Measurements from ENCODE around the gene NKX1-1.

The NKX1-1 gene

GRCh38 chr4:1393866-1394265 lies 12.4 kb downstream of the NKX1-1 start:
- TF ChIP-seq GATA2 (IDR thresholded peaks at IDR 0.05; ENCODE audit: low read depth, low read length) (no peak), GATA3 (IDR thresholded peaks at IDR 0.05; ENCODE audit: low read depth, low read length) (no peak)

GRCh38 chr4:1385373-1386340 lies 20.6 kb downstream of the NKX1-1 start:
- TF ChIP-seq GATA2 (IDR thresholded peaks at IDR 0.05; ENCODE audit: low read depth, low read length) (no peak), GATA3 (IDR thresholded peaks at IDR 0.05; ENCODE audit: low read depth, low read length) (no peak)

GRCh38 chr4:1384675-1385372 lies 21.4 kb downstream of the NKX1-1 start:
- TF ChIP-seq GATA3 (IDR thresholded peaks at IDR 0.05; ENCODE audit: low read depth, low read length) (no peak), GATA2 (IDR thresholded peaks at IDR 0.05; ENCODE audit: low read depth, low read length) (no peak)

- TF ChIP-seq GATA3 (IDR thresholded peaks at IDR 0.05; ENCODE audit: low read depth, low read length) = no peak
- no peak for TF ChIP-seq GATA2 (IDR thresholded peaks at IDR 0.05; ENCODE audit: low read depth, low read length)
Measured at GRCh38 chr4:1383728-1384591, 22.3 kb downstream of the NKX1-1 start.

- TF ChIP-seq GATA3 (IDR thresholded peaks at IDR 0.05; ENCODE audit: low read depth, low read length) (no peak), GATA2 (IDR thresholded peaks at IDR 0.05; ENCODE audit: low read depth, low read length) (no peak)
Measured at GRCh38 chr4:1382776-1383727, 23.2 kb downstream of the NKX1-1 start.

- TF ChIP-seq GATA2 (IDR thresholded peaks at IDR 0.05; ENCODE audit: low read depth, low read length) = no peak
- no peak for TF ChIP-seq GATA3 (IDR thresholded peaks at IDR 0.05; ENCODE audit: low read depth, low read length)
Measured at GRCh38 chr4:1381944-1382541, 24.2 kb downstream of the NKX1-1 start.

- TF ChIP-seq GATA2 (IDR thresholded peaks at IDR 0.05; ENCODE audit: low read depth, low read length) (no peak), GATA3 (IDR thresholded peaks at IDR 0.05; ENCODE audit: low read depth, low read length) (no peak)
Measured at GRCh38 chr4:1381181-1381621, 25.0 kb downstream of the NKX1-1 start.

GRCh38 chr4:1380368-1381151 lies 25.7 kb downstream of the NKX1-1 start:
- no peak for TF ChIP-seq GATA3 (IDR thresholded peaks at IDR 0.05; ENCODE audit: low read depth, low read length)
- TF ChIP-seq GATA2 (IDR thresholded peaks at IDR 0.05; ENCODE audit: low read depth, low read length) = no peak

- TF ChIP-seq GATA2 (IDR thresholded peaks at IDR 0.05; ENCODE audit: low read depth, low read length) (no peak), GATA3 (IDR thresholded peaks at IDR 0.05; ENCODE audit: low read depth, low read length) (no peak)
Measured at GRCh38 chr4:1379801-1380331, 26.4 kb downstream of the NKX1-1 start.

GRCh38 chr4:1379351-1379781 lies 26.9 kb downstream of the NKX1-1 start:
- no peak for TF ChIP-seq GATA3 (IDR thresholded peaks at IDR 0.05; ENCODE audit: low read depth, low read length)
- no peak for TF ChIP-seq GATA2 (IDR thresholded peaks at IDR 0.05; ENCODE audit: low read depth, low read length)

- TF ChIP-seq GATA2 (IDR thresholded peaks at IDR 0.05; ENCODE audit: low read depth, low read length) (no peak), GATA3 (IDR thresholded peaks at IDR 0.05; ENCODE audit: low read depth, low read length) (no peak)
Measured at GRCh38 chr4:1378559-1379231, 27.5 kb downstream of the NKX1-1 start.

All from SH-SY5Y (cell line).